GM19455 (cell line): Measurements from ENCODE around the gene AUP1.

Experiments
- ATAC-seq: cut with Tn5 transposase; IDR thresholded peaks from one replicate; pipeline ENCODE4 v1.9.1; 2021; ENCODE audit not compliant: unreplicated experiment

The AUP1 gene

DNA sequence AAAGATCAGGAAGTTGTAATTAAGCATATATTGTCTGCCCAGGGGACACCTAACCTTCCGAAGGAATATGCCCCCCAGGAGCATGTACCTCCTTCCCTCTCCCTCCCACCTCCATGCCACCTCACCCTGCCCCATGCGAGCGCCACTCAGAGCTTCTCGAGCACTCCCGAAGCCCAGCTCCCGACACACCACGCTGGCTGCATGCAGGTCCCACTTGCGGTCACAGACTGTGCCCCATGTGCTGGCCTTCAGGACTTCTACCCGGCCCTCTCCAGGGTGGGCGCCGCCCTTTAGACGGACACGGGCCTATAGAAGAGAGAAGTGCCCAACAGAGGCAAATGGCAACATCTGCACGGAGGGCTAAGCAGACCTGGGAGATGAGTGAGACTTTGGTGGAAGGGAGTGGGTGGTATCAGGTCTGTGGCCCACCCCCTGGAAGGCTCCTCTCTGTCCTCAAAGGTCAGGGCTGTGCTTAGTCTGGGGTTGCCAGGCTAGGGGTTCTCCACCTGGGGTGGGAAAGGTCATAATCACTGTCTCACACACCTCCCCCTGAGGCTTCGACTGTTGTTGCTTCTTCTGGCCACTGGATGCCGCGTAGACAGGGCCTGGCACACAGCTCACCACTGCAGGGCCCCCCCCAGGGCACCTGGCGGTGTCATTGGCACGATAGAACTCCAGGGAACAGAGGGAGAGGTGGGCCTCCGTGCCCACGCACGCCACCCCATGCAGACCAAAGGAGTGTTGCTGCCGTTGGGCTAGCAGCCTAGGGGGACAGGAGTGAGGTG lies 6.9 kb upstream of the AUP1 start:
- ATAC-seq = no peak

DNA sequence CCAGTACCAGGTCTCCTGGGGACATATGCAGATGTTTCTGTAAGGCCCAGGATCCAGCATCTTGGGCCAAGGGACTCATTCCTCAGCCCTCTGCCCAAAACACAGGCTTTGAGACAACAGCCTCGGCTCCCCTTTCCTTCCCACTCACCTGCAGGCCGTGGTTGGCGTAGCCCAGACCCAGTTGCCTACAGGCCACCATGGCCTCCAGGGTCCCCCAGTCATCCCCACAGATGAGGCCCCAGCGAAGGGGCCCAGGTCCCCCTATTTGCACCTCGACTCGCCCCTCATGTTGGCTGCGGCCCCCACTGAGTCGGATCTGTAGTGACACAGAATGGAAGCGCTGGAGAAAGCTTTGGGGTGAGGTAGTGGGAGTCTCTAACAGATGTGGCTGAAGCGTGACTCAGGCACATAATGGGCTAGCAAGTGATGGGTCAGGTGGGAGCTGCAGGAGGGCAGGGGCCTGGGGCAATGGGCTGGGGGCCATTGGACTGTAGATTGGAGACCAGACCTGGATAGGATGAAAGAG lies 6.0 kb upstream of the AUP1 start:
- ATAC-seq = no peak

DNA sequence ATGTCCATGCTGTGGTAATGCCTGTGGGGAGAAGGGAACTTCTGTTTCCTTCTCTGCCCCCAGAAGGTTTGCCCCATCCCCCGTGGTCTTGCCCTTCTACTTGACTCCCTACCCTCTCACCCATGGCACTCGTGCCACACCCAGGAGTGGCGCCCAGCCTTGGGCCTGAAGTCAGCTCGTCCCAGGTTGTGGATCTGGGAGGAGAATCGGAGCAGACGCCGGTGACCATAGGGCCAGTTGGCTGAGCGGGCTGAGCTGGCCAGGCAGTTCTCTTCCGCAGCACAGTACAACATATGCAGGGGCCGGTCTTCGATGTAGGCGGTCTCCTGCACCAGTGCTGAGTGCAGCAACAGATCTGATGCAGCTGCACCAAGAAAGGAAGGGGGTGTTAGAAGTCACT lies 4.9 kb upstream of the AUP1 start:
- ATAC-seq = no peak

- ATAC-seq = no peak
These were observed 4.0 kb upstream of the AUP1 start for GRCh38 chr2:74533464-74533863.

DNA sequence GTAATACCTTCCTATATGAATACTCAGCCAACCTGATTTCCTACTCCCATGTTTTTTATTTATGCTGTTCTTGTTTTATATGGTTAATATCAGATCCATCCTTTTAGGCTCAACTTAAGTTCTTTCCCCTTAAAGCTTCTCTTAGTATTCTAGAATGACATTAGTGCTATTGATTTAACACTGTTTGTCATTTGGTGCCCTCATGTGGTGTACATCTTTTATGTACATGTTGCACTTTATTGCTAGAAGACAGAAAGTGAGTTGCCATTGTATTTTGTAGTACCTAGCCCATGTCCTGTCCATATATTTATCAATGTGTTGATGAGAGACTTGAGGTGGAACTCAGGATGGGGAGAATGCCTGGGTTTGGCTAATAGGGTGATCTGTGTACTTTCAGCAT lies 2.7 kb upstream of the AUP1 start:
- no peak for ATAC-seq

DNA sequence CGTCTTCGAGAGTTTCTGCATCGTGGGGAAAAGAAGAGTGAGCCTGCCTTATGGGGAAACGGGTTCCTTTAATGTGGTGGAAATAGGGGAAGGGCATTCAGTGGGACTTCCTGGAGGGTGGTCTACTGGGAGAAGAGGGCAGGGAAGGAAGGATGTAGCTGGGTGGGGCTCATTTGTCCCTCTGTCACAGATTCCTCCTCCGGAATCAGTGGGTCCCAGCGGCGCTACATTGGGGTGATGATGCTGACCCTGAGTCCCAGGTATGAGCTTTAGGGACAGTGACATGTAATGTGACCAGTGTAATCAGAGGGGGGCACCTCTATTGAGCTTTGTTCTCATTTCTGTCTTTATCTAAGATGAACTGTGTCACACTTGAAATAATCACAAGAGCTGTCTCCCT lies 2.2 kb upstream of the AUP1 start:
- ATAC-seq = no peak

DNA sequence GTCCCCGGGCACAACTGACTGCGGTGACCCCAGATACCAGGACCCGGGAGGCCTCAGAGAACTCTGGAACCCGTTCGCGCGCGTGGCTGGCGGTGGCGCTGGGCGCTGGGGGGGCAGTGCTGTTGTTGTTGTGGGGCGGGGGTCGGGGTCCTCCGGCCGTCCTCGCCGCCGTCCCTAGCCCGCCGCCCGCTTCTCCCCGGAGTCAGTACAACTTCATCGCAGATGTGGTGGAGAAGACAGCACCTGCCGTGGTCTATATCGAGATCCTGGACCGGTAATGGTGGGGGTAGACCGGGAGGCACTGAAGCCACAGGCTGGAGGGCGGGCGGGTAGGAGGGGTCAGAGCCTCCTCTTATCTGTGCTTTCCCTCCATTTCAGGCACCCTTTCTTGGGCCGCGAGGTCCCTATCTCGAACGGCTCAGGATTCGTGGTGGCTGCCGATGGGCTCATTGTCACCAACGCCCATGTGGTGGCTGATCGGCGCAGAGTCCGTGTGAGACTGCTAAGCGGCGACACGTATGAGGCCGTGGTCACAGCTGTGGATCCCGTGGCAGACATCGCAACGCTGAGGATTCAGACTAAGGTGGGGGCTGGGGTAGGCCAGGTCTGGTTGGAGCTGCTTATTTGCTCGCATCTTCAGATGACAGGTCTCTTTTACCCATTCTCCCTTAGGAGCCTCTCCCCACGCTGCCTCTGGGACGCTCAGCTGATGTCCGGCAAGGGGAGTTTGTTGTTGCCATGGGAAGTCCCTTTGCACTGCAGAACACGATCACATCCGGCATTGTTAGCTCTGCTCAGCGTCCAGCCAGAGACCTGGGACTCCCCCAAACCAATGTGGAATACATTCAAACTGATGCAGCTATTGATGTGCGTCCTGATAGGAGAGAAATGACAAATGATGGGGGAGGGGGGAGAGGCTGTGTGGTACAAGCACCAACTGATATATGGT lies 1.0 kb upstream of the AUP1 start:
- ATAC-seq = peak; percentile 20

GRCh38 chr2:74528600-74529356 lies 728 bp downstream of the AUP1 start:
- peak; percentile 3 for ATAC-seq

DNA sequence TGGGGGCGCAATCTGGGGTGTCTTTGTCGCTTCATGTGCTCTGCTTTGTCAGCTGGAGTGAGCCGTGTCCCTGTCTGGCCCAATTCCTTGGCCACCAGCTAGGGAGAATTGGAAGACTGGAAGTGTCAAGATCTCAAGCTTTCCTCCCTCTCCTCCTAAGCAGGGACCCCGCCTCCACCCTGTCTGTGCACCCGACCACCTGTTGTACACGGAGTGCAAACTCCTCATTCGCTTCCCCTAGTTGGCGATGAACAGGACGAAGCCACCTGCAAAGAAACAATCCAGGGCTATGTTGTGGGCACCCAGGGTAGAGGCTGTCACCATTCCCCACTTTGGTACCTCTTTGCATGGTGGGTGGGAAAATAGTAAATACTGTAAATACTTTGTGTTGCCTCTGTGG lies 1.8 kb downstream of the AUP1 start:
- ATAC-seq = no peak

GRCh38 chr2:74526649-74527230 lies 2.8 kb downstream of the AUP1 start:
- ATAC-seq = no peak

DNA sequence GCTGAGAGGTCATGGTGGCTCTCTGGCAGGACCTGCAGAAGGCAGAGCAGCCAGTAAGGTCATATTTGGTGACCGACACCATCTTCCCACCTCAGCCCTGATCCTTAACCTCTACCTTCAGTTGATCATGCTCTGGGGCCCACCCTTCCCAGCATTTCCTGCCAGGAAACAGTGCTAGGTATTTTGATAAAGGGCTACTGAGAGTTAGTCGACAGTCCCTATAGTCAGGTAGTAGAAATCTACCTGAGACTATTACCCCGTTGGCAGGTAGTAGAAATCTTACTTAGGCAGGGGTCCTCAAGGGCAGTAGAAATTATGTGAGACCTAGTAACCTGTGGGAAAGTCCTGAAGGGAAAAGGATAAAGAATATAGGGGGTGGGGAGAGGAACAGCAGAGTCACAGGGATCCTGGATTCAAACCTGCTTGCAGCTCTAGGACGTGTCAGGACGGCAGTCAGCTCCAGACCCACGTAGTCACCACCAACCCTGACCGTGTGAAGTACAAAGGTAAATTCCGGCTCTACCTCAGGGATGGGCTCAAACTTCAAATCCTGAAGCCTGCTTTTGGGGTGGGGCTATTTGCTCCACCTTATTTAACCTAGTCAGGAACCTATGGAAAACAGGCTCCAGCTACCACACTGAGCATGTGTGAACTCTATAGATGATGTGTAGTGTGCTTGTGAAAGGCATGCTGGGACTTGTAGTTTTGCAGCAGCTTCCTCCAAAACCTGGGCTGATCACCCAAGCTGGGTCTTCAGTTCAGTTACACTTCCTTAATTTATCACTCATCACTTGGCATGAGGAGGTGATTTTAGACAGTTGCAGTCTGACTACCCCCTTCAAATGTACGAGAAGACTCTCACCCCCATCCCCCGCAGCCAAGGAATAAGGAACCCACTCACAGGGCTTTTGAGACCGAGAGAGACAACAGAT lies 3.5 kb downstream of the AUP1 start, which contains the start of gene DQX1:
TSS of gene DQX1 (minus strand) at position 515 of the 932 bp plus-strand sequence. CDS start at position 13, 502 bp downstream.
- ATAC-seq = no peak

DNA sequence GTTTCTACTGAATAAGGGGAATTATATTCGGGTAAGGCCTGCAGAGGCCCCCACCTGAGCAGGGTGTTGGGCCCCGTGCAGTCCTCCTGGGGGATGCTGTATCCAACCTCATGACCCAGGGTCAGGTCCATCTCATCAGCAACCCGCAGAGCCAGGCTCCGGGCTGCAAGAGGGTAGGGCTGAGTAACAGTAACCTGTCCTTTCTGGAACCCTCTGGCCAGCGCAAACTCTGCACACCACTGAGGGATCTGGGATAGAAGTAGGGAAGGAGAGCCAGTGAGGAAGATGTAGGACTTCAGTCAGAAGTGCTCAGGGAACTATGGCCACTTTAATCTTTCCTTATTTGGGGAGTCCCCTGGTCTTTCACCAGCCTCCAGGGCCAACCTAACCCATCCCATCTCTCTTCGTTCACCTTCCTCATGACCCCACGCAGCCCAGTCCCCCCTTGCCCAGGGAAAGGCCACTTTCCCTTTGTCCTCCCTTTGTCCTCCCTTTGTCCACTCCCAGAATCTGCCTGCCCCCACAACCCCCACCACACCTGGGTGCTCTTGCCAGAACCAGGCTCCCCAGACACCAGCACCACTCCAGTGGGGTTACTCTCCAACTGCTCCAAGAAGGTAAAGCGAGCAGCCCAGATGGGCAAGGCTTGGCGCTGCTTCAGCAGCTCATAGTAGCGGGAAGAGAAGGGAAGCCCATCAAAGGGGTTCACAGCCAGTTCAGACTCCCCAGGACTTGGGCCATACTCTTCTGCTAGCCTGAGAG lies 4.4 kb downstream of the AUP1 start:
- no peak for ATAC-seq

DNA sequence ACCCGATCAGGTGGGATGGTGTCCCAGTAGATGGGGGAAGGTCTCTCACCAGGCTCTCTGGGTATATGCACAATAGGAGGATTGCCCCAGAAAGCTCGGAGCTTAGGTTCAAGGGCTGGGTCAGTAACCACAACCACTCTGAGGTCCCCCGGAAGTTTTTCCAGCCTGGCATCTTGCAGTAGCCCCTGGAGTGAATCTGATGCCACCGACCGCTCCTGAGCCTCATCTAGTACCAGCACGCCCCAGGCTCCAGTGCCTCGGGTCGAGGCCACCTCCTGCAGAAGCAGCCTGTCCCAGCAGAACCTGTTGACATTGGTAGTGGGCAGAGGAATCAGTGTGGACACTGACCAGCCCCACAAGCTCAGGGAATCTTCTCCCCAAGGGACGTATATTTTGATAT lies 5.5 kb downstream of the AUP1 start:
- ATAC-seq = no peak

- no peak for ATAC-seq
These were observed 7.0 kb downstream of the AUP1 start for GRCh38 chr2:74522516-74522915.

DNA sequence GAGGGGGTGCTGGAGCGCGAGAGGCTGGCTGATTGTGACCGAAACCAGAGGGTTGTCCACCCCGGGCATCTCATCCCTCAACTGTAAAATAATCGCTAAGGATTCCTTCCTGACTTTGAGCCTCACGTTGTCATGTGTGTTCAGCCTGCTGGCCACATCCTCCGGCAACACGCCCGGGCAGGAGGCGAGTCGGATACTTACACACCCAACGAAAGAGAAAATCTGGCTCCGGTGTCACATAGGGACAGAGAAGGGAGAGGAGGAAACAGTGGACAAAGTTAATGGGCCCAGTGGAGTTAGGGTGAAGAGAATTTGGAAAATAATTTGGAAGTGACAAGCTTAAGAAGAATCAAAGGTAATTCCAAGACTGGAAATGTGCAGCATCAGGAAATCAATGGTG lies 12.9 kb downstream of the AUP1 start:
- no peak for ATAC-seq

DNA sequence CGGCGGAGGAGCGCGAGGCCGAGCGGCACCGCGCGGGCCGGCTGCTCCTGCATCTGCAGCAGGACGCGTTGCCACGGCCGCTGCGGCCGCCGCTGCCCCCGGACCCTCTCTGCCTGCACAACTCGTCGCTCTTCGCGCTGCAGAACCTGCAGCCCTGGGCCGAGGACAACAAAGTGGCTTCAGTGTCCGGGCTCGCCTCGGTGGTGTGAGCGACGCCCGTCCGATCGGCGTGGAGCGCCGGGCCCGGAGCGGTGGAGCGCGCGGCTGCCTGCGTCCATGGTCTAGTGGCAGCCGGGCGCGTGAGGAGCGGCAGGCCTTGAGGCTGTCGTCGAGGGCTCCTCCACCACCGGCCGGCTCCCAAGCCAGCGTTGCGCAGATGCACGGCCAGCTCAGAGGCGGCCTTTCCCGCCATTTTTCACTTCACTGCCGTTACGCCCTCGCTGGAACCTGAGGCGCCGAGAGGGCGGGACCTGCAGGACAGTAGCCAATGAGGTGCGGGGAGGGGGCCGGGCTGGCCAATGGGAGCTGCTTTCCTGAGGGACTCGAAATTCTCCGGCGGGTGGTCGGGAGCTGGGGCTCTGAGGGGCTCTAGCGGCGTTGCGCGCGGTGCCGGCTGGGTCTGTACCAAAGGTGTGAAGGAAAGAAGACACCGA lies 13.4 kb downstream of the AUP1 start:
- peak; percentile 72 for ATAC-seq

DNA sequence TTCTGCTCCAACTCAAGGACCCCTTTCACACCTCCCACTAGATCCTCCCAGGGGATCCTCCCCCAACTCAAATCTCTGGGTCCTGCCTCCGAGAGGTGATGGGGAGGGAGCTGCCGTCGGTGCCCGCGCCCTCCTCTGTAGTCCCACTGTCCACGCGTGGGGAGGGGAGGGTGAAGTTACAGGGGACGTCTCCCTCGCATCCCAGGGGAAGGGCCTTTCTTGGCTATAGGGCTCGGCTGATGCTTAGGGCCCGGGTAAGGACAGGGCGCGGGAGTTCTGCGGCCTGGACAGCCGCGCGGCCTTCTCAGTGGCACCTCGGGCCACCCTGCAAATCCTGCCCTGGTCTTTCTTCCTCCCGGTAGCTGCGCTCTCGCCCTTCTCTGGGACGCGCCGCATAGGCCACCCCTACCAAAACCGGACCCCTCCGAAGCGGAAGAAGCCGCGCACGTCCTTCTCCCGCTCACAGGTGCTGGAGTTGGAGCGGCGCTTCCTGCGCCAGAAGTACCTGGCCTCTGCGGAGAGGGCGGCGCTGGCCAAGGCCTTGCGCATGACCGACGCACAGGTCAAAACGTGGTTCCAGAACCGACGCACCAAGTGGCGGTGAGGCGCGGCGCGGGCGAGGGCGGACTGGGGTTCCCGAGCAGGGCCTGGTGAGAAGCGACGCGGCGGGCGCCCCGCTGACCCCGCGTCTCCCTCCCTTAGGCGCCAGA lies 14.1 kb downstream of the AUP1 start:
- peak; percentile 25 for ATAC-seq
